Epithelial cell of prostate (primary cell): ENCODE measurements around the gene ERFL.

Experiments
- DNase-seq: peaks from one replicate; pipeline ENCODE4 v3.0.0-alpha.2; 2011; ENCODE audit warnings: low read depth, low spot score
- H3K27ac ChIP-seq: fragments of 450-650 bp; 2 replicates; pipeline ENCODE4 v1.5.1; 2017; ENCODE audit warnings: mild to moderate bottlenecking

The ERFL gene

GRCh38 chr19:41928221-41928683 is at the start of gene ERFL:
Gene ERFL (minus strand): TSS chr19:41928449. CDS start chr19:41912919, 15,530 bp downstream.
- no peak within 1 kb of the TSS for H3K27ac ChIP-seq
- no peak for DNase-seq

GRCh38 chr19:41977916-41978315 is 49.7 kb upstream of the ERFL start:
- DNase-seq, result no peak
- H3K27ac ChIP-seq, result no peak overlapping the region

- H3K27ac ChIP-seq, result no peak overlapping the region
- DNase-seq, result no peak
Observed at GRCh38 chr19:41974652-41975051, 46.4 kb upstream of the ERFL start.

GRCh38 chr19:41971363-41971762 is 43.1 kb upstream of the ERFL start:
- no peak for DNase-seq
- no peak overlapping the region for H3K27ac ChIP-seq

- no peak overlapping the region for H3K27ac ChIP-seq
- no peak for DNase-seq
Observed at GRCh38 chr19:41969772-41970458, 41.7 kb upstream of the ERFL start.

- DNase-seq, result no peak
- H3K27ac ChIP-seq, result no peak overlapping the region
Observed at GRCh38 chr19:41968751-41969595, 40.7 kb upstream of the ERFL start.

- DNase-seq, result no peak
- no peak overlapping the region for H3K27ac ChIP-seq
Observed at GRCh38 chr19:41967054-41967783, 39.0 kb upstream of the ERFL start.

GRCh38 chr19:41965106-41965505 is 36.9 kb upstream of the ERFL start:
- no peak for DNase-seq
- H3K27ac ChIP-seq, result no peak overlapping the region

- DNase-seq, result no peak
- H3K27ac ChIP-seq, result no peak overlapping the region
Observed at GRCh38 chr19:41960973-41961372, 32.7 kb upstream of the ERFL start.

- H3K27ac ChIP-seq, result peak within 1 kb of the TSS; percentile 83
- DNase-seq, result peak; percentile 61
Observed at GRCh38 chr19:41959056-41960053, 31.1 kb upstream of the ERFL start, which contains the start of gene RABAC1. Gene RABAC1 (minus strand): TSS chr19:41959321. CDS start chr19:41959292, 29 bp downstream.

GRCh38 chr19:41958367-41959055 is 30.3 kb upstream of the ERFL start:
- DNase-seq, result no peak

GRCh38 chr19:41957838-41958366 is 29.7 kb upstream of the ERFL start:
- DNase-seq, result peak; percentile 56
- H3K27ac ChIP-seq, result peak overlapping the region; percentile 83

More at GRCh38 chr19:41958367-41959055, 30.3 kb upstream of the ERFL start:
- H3K27ac ChIP-seq, result peak overlapping the region; percentile 83

- no peak overlapping the region for H3K27ac ChIP-seq
- DNase-seq, result no peak
Observed at GRCh38 chr19:41957161-41957837, 29.1 kb upstream of the ERFL start.

GRCh38 chr19:41956621-41957020 is 28.4 kb upstream of the ERFL start:
- H3K27ac ChIP-seq, result no peak overlapping the region
- no peak for DNase-seq

GRCh38 chr19:41955521-41955920 is 27.3 kb upstream of the ERFL start:
- no peak for DNase-seq

GRCh38 chr19:41951686-41952172 is 23.5 kb upstream of the ERFL start:
- no peak overlapping the region for H3K27ac ChIP-seq
- no peak for DNase-seq

More at GRCh38 chr19:41955521-41955920, 27.3 kb upstream of the ERFL start:
- H3K27ac ChIP-seq, result no peak overlapping the region

- no peak overlapping the region for H3K27ac ChIP-seq
- no peak for DNase-seq
Observed at GRCh38 chr19:41947091-41947490, 18.8 kb upstream of the ERFL start.
